GM19099 (cell line): Measurements from ENCODE around the gene HAAO.

Experiments used
- POLR2A ChIP-seq: IDR thresholded peaks from 3 replicates; pipeline ENCODE4 v1.6.1; 2011; ENCODE audit warnings: low read depth; ENCODE audit not compliant: insufficient read length; ENCODE audit errors: extremely low read depth

Gene HAAO

DNA sequence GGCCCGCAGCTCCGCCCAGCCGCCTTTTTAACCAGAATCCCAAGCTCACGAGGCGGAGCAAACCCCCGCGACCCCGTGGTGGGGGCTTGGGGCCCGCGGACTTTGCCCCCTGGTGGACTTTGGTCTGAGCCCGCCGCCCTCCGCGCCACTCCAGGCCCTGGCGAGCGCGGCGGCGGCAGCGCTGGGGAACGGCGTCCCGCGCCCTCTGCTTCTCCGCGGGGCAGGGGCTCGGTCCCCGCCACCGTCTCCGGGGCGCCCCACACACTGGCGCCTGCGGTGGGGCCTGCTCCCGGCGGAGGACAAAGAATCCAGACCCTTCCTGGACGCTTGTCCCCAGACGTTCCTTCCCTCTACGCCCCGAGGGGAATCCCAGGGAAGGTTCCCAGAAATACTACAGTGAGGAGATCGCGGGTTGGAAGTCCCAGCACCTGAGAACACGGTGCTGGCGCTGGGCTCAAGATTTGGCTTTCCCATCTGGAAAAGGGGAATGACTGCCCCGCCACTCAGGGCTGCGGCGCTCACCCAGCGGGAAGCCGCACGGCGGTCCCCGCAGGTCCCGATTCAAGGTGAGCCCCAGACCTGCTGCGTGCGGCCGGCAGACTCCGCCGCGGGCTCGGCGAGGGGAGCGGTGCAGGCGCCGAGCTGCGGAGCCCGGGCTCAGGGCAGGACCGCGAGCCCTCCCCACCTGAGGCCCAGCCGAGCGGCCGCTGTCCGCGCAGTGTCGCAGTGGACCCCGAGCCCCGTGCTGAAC, at the start of gene HAAO:
HAAO (minus strand) TSS at position 1 of the 751 bp plus-strand sequence. CDS start 47 bp downstream, outside the sequence.
- peak; percentile 61 for TF ChIP-seq POLR2A

DNA sequence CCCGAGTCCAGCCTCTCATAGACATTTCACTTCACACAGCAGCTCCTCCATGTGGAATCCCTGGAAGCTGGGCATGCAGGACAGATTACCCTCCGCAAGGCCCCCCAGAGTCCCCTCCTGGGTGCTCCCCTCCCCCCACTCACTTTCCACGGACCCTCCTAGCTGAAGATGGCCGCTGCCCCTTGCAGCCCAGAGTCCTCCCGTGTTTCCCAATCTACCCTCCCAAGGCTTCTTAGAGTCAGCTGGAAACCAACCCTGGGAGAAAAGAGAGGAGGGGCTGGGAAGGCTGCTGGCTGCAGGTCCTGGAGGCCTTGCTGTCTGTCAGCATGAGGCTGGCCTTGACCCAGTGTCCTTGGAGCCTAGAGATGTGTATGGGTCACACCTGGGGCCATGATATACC, 49.0 kb upstream of the HAAO start:
- no peak for TF ChIP-seq POLR2A

DNA sequence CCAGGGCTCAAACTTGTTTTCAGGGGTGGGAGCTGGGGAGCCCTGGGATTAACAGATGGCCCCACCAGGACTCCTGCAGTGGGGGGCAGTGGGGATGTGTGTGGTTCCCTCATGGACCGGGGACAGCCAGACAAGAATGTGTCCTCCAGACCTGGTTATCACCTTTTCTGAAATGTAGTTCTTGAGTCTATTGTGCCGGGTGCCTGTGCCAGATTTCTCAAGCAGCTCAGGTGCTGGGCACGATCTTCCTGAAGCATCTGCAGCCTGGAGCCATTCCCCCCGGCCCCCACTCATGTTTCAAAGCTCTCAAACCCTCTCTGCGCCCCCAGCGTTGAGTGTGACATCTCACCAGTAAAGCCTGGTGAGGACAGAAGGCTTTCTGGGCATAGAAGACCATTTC, 48.4 kb upstream of the HAAO start:
- no peak for TF ChIP-seq POLR2A

DNA sequence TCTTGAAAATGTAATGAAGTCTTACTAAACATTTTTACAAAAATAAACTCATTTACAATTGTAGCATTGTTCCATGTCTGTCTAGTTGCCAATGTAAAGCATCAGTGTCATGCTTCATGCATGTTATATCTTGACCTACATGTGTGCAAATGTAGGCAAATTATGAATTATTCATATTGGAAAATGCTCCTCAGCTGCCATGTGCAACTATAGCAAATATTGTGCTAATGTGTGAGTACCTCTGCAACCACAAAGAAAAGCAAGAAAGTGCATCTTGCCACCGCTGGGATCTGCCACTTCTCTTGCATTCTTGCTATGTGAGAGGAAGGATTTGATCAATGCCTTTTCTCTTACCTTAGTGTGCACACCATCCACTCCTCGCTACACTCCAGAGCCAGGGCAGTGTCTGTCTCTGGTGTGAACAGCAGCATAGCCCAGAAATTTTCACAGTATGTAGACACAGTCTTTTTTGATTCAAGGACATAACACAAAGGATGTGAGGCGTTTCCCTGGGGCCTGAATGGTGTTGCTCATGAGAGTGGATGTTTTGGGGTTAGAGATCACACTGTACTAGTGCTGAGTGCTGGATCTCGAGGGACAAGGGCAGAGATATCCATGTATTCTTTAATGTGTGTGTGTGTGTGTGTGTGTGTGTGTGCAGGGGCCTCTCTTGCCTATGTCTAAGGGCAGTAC, 47.6 kb upstream of the HAAO start:
- no peak for TF ChIP-seq POLR2A

DNA sequence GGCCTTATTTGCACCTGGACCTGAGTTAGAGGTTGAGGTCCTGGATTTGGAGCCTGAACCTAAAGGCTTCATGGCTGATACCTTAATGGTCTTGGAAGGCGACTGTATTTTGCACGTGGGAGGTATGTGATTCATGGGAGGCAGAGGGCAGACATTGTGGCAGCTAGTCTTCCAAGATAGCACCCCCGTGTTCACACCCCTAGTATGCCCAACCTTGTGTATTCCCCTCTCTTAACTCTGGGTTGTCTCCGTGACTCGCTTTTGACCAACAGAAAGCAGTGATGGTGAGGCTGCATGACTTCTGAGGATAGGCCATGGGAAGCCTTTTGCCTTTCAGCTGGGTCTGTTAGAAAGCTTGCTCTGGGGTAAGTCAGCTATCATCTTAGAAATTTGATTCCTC, 45.8 kb upstream of the HAAO start:
- TF ChIP-seq POLR2A: no peak

DNA sequence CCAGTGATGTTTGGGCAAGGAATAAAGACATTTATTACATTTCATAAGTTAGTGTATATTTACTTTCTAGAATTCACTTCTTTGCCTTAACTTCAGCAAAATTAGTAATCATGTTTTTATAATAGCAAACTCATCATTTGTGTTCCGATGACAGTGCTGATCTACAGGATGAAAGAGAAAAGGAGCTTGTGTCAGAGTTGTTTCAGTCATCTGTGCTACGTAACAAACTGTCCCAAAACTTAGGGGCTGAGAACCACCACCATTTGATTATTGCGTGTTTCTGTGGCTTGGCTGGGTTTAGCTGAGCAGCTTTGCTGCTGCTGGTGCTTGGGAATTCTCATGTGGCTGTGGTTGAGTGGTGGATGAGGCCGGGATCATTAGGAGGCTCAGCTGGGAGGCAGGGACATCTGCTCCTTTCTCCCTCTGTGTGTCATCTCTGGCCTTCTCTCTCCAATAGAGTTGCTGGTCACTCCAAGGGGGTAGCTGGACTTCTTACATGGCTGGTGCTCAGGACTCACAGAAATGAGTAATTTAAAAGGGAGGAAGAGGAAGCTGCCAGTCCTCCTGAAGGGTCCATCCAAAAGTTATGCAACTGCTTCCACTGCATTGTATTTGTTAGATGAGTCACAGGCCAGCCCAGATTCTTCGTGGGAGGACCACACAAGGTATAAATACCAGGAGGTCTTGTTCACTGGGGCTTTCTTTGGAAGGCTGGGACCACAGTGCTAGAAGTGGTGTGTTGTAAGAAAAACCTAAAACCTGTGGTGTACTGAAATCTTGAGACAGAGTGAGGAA, 43.4 kb upstream of the HAAO start:
- no peak for TF ChIP-seq POLR2A

DNA sequence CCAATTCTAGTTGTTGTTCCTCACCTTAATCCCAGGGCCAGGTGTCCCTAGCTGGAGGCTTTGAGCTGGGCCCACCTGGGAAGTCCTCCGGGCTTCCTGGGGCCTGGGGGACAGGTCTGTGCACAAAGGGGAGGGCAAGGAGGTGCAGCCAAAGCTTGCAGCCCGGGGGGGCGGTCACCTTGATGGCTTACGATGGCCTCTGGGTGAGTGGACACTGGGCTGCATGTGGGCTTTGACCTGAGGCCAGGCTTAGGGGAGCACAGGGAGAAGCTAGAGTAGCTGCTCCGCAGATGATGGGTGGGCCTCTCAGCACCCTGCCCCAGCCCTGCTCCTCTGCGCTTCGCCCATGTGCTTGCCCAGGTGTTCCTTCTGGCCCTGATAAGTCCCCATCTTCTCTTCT, 41.8 kb upstream of the HAAO start:
- TF ChIP-seq POLR2A: no peak

DNA sequence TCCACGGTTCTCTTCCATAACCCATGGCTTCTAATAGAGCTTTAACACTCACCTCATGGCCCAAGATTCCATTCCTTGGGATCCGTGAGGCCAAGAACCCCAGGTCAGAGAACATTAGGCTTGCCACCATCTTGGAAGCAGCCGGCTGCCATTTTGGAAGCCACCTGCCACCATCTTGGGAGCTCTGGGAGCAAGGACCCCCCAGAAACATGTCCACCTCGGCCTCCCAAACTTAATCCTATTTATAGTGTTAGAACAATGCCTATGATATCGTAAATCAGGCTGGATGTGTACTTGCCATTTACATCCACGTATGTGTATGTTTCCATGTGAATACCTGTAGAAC, 39.9 kb upstream of the HAAO start:
- no peak for TF ChIP-seq POLR2A

DNA sequence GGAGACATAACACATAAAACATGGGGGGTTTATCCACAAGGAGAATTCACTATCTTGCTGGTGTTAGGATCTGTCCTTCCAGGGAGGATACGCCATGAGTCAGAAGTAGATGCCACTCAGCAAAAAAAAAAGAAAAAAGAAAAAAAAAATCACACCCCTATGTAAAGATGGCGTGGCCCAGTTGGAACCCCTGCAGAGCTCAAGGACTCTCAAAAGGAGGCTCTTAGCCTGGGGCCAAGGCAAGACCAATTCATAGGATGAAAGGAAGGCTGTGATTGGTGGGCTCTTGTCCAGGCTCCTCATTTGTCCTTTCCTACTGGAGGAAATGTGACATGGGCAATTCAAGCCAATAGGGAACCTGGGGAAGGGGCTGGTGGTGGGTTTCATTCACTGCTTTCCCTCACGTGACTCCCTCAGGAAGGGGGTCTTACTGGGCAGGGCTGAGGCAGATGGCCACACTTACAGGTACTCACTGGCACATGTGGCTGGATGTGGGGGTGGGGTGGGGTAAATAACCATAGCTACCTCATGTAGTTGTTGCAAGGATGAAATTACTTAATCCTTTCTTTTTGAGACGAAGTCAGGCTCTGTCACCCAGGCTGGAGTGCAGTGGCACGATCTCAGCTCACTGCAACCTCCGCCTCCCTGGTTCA, 38.7 kb upstream of the HAAO start:
- no peak for TF ChIP-seq POLR2A

DNA sequence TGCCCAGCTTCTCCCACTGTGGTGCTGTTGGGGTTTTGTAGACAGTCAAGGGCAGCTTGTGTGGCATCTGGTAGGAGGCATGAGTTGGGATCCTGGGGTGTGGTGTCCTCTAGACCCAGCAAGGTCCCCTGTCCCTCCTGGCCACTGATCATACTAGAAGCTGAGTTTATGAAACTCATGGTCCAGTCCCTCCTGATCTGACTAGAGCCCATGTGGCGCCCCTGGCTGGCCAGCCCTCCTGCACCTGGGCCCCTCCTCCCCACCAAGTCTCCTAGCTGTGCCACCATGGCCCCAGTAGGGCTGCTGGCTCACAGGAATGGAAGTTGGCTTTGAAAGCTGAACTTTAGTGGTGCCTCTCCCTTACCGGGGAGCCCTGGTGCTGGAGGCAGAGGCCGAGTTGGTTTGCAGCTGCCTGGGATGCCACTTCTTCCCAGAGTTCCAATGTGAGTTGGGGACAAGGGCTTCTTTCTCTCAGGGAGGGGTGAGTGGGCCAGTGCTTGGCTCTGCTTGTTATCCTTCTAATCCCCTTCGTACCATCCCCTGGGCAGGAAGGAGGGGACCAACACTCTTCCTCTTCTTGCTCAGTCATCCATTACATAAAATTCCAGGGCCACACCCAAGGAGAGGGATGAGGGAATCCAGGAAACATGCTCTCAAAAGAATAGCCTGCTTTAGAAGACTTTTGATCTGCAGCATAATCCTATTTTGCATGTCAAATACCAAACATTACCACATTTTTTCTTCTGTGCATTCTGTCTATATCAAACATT, 37.5 kb upstream of the HAAO start:
- TF ChIP-seq POLR2A: no peak

DNA sequence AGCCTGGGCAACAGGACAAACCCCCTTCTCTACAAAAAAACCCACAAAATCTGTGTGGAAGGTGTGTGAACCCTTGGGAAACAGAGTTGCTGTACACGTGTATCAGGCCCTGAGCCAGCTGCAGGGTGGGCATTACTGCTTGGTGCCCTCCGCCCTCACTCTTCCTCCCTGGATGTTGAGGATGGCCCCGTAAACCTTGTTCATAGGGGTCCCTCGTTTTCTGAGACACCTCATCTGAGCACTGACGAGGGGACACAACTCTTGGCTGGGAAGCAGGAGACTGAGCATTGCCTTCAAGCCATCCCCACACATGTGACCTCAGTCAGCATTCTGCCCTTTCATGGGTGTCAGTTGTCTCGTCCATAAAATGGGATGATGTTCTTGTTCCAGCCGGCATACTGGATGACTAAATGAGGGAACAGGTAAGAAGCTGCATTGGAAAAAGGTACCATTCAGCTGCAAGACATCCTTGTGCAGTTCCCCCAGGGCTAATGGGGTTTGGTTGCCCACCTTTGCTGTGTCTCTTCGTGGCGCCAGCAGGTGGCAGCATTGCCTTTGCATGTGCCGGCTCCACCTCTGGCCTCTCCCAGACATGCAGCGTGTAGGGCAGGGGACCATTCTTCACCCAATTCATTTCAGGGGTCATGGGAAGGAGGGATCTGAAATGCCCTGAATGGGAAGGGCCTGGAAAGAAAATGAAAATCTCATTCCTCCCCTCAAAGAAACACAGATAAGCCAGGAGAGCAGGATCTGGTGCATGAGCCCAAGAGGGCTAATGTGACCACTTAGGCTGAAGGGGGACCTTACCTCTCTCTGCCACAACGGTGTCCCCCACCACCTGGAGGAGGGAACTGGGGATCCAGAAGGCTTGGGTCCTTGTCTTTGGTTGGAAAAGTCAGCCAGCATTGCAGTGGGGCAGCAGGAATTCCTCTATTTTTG, 36.4 kb upstream of the HAAO start:
- TF ChIP-seq POLR2A: no peak

DNA sequence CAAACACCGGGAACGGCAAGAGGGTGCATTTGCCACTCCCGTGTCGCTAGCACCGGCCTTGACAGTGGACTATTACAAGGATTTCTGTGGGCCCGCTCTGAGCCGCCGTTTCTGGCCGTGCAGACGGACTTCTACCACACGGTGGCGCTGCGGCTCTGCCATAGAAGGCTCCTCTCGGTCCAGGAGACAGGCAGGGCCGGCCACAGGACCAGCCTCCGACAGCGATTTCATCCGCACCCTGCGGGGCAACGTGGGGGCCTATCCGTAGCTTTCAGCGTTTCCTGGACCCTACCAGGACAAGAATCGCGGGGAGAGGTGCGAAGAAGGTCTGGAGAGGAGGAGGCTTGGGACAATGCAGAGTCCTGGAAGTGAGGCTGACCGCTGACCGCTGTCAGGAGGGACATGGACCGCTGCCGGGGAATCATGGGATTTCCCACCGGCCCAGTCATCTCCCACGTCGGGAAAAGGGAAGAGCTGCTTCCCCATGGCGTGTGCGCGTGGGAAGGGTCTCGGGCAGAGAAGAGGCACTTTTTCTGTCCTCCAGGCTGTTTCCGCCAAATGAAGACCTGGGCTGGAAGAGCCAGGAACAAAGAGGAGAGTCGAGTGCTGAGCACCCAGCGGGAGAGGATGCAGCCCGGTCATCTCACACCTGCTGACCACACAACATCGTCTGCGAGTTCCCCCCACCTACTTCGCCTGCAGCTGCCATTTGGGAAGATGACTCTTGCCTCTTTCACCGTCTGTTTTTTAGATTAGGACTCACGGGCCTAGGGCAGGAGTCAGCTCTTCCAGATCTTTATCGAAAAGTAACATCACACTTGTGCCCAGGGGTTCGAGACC, 35.5 kb upstream of the HAAO start:
- no peak for TF ChIP-seq POLR2A

DNA sequence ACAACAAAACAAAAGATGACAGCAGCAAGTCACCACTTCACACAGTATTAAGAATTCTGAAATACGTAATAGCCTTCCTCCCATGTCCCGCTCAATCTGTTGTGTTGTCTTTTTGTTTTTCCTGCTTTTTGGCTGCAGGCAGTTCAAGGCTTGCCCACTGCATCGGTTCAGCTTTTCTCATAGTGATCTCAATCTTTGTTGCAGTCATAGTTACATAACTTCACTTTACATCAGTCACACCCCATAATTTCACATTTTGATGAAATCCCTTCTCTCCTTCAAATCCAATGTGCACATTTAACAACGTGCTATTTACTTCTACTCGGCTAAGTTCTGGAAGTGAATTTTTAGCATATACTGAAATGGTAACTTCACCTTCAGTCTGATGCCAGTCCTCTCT, 33.8 kb upstream of the HAAO start:
- no peak for TF ChIP-seq POLR2A
